ACC112 (cell line): Measurements from ENCODE around the gene NAT14.

Experiments used
- H2AFZ ChIP-seq: fragments of 200-600 bp; sonication (generic); one replicate; pipeline ENCODE4 v1.6.0; 2017; ENCODE audit warnings: antibody characterized with exemption, low read length; ENCODE audit not compliant: unreplicated experiment
- H3K27ac ChIP-seq: fragments of 200-600 bp; sonication (generic); 2 replicates; pipeline ENCODE4 v1.5.1; 2014; ENCODE audit warnings: low read depth, mild to moderate bottlenecking, antibody characterized with exemption, low read length, moderate library complexity
- H3K27me3 ChIP-seq: fragments of 200-600 bp; sonication (generic); 2 replicates; pipeline ENCODE4 v1.6.1; 2014; ENCODE audit warnings: mild to moderate bottlenecking, antibody characterized with exemption, low read length, moderate library complexity, mixed read lengths; ENCODE audit not compliant: insufficient read depth
- H3K36me3 ChIP-seq: fragments of 200-600 bp; sonication (generic); 2 replicates; pipeline ENCODE4 v1.6.1; 2016; ENCODE audit warnings: mild to moderate bottlenecking, antibody characterized with exemption, low read length, moderate library complexity, mixed read lengths; ENCODE audit not compliant: insufficient read depth
- H3K4me1 ChIP-seq: fragments of 200-600 bp; sonication (generic); one replicate; pipeline ENCODE4 v1.6.1; 2016; ENCODE audit warnings: low read length, mixed read lengths; ENCODE audit not compliant: insufficient read depth, unreplicated experiment, control insufficient read depth
- H3K4me3 ChIP-seq: fragments of 200-600 bp; sonication (generic); 2 replicates; pipeline ENCODE4 v1.5.1; 2014; ENCODE audit warnings: mild to moderate bottlenecking, low read depth, low read length
- H3K79me2 ChIP-seq: fragments of 200-600 bp; sonication (generic); one replicate; pipeline ENCODE4 v1.6.0; 2016; ENCODE audit warnings: low read length; ENCODE audit not compliant: control insufficient read depth, unreplicated experiment, insufficient read depth

Gene NAT14

GRCh38 chr19:55481794-55482155 is 3.2 kb upstream of the NAT14 start:
- Histone ChIP-seq H2AFZ (no peak overlapping the region), H3K27me3 (no peaks in the 10 kb centered on the region), H3K4me3 (no peak overlapping the region), H3K27ac (no peak overlapping the region), H3K79me2 (peaks cover 13% of the 10 kb centered on the region), H3K36me3 (no peaks in the 10 kb centered on the region), H3K4me1 (peaks cover 20% of the 10 kb centered on the region)

- Histone ChIP-seq H3K4me1 (peaks cover 26% of the 10 kb centered on the region), H2AFZ (no peak overlapping the region), H3K36me3 (no peaks in the 10 kb centered on the region), H3K27ac (no peak overlapping the region), H3K27me3 (no peaks in the 10 kb centered on the region), H3K4me3 (no peak overlapping the region), H3K79me2 (peaks cover 13% of the 10 kb centered on the region)
These were observed 2.6 kb upstream of the NAT14 start for GRCh38 chr19:55482156-55482961.

GRCh38 chr19:55482967-55483705 is 1.9 kb upstream of the NAT14 start:
- Histone ChIP-seq H2AFZ (no peak overlapping the region), H3K27ac (no peak overlapping the region)

DNA sequence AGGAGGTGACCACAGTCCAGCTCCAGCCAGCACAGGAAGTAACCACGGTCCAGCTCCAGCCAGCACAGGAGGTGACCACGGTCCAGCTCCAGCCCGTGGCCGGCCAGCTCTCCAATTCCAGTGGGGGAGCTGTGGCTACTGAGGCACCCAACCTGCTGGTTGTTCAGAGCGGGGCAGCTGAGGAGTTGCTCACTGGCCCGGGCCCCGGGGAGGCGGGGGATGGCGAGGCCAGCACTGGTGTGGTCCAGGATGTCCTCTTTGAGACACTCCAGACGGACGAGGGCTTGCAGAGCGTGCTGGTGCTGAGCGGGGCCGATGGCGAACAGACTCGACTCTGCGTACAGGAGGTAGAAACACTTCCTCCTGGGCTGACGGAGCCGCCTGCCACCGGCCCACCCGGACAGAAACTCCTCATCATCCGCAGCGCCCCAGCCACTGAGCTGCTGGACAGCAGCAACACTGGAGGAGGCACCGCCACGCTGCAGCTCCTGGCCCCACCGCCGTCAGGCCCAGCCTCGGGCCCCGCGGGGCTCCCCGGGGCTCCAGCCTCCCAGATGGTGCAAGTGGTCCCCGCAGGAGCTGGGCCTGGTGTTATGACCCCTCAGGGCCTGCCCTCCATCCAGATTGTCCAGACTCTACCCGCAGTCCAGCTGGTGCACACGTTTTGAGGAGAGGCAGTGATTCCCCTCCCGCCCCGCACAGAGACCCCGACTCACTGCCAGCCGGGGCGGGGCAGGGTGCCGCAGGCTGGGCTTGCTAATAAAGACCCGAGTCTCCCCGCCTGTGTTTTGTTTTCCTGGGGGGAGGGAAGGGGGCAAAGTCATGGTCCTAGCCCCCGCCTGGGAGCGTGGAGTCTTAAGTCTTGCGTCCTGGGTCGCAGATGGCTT is 1.0 kb upstream of the NAT14 start:
- no peak overlapping the region for H2AFZ ChIP-seq
- peaks cover 28% of the 10 kb centered on the region for H3K4me1 ChIP-seq

More at GRCh38 chr19:55482967-55483705, 1.9 kb upstream of the NAT14 start:
- no peaks in the 10 kb centered on the region for H3K36me3 ChIP-seq
- H3K4me3 ChIP-seq: no peak overlapping the region
- peaks cover 25% of the 10 kb centered on the region for H3K4me1 ChIP-seq
- H3K79me2 ChIP-seq: peaks cover 7% of the 10 kb centered on the region
- H3K27me3 ChIP-seq: no peaks in the 10 kb centered on the region

DNA sequence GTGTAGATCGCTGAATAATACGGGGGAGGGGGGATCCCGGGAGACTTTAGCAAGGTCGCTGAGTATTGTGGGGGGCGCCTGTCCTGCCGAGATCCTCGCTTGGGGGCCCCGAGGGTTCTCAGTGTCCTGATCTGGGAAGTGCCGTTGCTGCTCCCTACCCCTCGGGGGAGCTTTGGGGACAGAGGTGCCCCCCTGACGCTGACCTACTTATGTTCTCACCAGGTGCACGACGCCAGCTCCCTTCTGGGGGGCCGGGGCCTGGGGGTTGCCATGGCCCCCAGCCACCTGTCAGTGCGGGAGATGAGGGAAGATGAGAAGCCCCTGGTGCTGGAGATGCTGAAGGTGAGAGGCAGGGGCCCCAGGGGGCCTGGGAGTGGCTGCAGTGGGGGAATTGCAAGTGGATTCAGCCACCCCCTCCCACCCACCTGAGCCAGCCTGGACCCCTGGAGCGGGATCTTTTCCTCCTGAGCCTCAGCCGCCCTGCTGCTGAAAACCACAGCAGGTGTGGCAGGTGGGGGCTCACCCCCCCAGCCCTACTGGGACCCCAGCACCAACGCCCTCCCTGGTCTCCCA is 537 bp downstream of the NAT14 start:
- H3K27me3 ChIP-seq: no peaks in the 10 kb centered on the region
- no peak overlapping the region for H2AFZ ChIP-seq
- peak overlapping the region; percentile 83 for H3K4me3 ChIP-seq
- peaks cover 5% of the 10 kb centered on the region for H3K79me2 ChIP-seq
- H3K4me1 ChIP-seq: peaks cover 28% of the 10 kb centered on the region
- no peaks in the 10 kb centered on the region for H3K36me3 ChIP-seq
- peak overlapping the region; percentile 87 for H3K27ac ChIP-seq

More for the DNA sequence above, 1.0 kb upstream of the NAT14 start:
- Histone ChIP-seq H3K27ac (no peak overlapping the region), H3K27me3 (no peaks in the 10 kb centered on the region), H3K36me3 (no peaks in the 10 kb centered on the region), H3K4me3 (peak overlapping the region; percentile 83), H3K79me2 (peaks cover 5% of the 10 kb centered on the region)

GRCh38 chr19:55486043-55486970 is 1.3 kb downstream of the NAT14 start:
- H3K4me1 ChIP-seq: peaks cover 28% of the 10 kb centered on the region
- H3K27me3 ChIP-seq: no peaks in the 10 kb centered on the region
- H2AFZ ChIP-seq: no peak overlapping the region
- peaks cover 5% of the 10 kb centered on the region for H3K79me2 ChIP-seq
- H3K27ac ChIP-seq: peak overlapping the region; percentile 87
- H3K4me3 ChIP-seq: peak overlapping the region; percentile 83
- H3K36me3 ChIP-seq: no peaks in the 10 kb centered on the region

DNA sequence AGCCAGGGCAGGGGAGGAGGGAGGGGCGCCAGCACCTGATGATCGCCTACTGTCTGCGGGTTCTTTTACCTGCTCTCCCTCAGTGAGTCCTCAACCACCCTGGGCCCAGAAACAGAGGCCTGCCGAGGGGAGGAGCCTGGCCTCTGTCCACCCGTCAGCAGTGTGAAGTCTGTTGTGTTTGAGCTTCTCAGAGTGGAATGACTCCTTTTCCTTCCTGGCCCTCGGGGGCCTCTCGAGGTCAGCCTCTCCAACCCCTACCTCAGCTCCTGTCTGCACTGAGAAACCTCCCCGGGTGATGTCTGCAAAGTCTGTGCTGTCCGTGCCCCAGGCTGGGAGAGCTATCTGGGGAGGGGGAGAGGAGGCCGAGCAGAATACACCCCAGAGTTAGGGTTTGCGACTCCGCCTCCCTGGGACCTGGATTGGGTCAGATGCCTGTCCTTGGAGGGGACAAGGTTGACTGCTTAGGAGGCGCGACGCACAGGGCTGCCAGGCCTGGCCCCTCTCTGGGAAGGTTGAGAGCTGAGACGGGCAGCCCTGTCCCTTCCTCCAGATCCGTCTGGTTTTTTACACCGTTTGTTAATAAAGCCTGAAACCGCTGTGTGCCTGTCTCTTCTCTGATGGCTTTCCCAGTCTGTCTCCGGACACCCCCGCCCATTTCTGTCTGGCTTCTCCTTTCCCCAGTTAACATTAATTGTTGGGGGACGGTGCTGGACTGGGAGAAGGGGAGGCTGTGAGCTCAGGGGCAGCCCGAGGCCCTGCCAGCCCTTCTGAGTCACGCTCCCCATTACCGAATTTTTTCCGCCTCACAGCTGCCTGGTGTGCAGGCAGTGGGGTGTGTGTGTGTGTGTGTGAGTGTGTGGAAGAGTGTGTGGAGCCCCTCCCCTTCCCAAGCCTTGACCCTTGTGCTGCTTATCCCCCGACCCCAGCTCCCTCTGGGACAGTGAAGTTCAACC is 2.3 kb downstream of the NAT14 start:
- Histone ChIP-seq H2AFZ (no peak overlapping the region), H3K27ac (peak overlapping the region; percentile 87), H3K36me3 (no peaks in the 10 kb centered on the region), H3K4me1 (peaks cover 28% of the 10 kb centered on the region), H3K27me3 (no peaks in the 10 kb centered on the region), H3K4me3 (peak overlapping the region; percentile 83), H3K79me2 (peaks cover 5% of the 10 kb centered on the region)

DNA sequence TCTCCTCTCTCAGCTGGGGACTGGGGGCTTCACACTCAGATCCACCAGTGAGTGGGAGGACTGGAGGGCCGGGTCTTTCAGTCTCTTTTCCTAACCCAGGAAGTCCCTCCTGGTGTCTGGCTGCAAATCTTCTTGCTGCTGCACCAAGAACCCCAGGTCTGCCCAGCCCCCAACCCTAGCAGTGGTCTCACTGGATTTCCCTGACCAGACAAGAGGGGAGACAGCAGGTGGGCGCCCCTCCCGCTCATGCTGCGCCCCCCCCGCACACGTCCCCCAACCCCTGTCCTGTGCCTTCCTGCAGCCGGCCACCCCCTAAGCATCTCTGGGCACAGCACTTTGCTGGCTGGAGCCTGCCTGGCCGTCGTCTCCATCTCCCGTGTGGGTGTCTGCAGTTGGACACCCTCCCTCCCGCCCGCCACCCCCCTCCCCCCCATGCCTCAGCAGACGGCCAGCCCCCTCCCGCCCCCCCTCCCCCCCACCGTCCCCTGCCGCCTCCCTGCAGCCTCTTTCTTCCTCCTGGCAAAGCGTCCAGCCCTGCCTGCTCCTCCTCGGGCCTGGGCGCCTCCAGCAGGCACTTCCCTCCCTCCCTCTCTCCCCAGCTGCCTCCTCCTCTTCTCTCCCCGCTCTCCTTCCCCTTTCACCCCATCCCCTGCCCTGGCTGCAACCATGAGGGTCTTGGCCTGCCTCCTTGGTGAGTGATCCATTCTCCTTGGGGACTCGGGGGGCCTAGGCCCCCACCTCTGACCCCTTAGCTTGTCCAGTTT is 3.1 kb downstream of the NAT14 start, which contains the start of gene SSC5D:
SSC5D (plus strand) TSS at position 513 of the 764 bp plus-strand sequence; CDS start at position 667, 154 bp downstream.
- peak within 1 kb of the TSS; percentile 87 for H3K27ac ChIP-seq
- no peak within 1 kb of the TSS for H2AFZ ChIP-seq
- peaks cover 31% of the 10 kb centered on the region for H3K4me1 ChIP-seq
- H3K79me2 ChIP-seq: peaks cover 5% of the 10 kb centered on the region
- peak within 1 kb of the TSS; percentile 83 for H3K4me3 ChIP-seq
- no peaks in the 10 kb centered on the region for H3K27me3 ChIP-seq
- no peaks in the 10 kb centered on the region for H3K36me3 ChIP-seq
